ENCODE data around the gene STK39. TPM values are rescaled to one million over a fixed set of nuclear protein-coding genes. Genes with fewer than 3 reads are reported as not detected.

The STK39 gene
- total RNA-seq, 1 donor from 2014 or later = 28.2 TPM

DNA sequence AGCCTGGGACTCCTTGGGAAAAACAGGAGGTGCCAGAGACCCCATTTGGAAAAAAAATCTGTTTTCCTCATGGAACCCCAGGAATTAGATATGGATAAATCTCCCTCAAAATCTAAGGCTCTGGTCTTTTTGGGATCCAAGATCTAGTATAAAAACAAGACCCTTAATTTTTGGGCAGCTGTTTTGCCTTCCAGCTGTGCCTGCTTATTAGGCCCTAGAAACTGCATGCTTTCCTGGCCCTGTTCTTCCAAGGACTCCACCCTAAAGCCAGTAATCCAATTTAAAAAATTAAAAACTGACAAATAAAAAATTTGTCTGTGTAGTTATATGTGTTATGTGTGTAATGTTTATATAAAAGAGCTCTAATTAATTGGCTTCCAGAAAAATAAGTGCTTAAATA lies 274.6 kb downstream of the STK39 start:
- Mint-ChIP-seq H3K9me3 (peaks cover 29% of the 10 kb centered on the region), H3K27me3 (ENCODE audit: low read depth) (no peaks in the 10 kb centered on the region), H3K27ac (ENCODE audit: unreplicated experiment) (no peak overlapping the region), H3K4me1 (peaks cover 4% of the 10 kb centered on the region), H3K36me3 (ENCODE audit: low read depth) (peaks cover 64% of the 10 kb centered on the region), H3K4me3 (no peak overlapping the region)
- TF ChIP-seq CTCF (conservative IDR thresholded peaks at IDR 0.05) = no peak
- DNase-seq (ENCODE audit: low read depth, low spot score) = no peak

GRCh38 chr2:167972020-167972419 lies 275.4 kb downstream of the STK39 start:
- no peak for TF ChIP-seq CTCF (conservative IDR thresholded peaks at IDR 0.05)
- no peaks in the 10 kb centered on the region for H3K27me3 Mint-ChIP-seq (ENCODE audit: low read depth)
- H3K27ac Mint-ChIP-seq (ENCODE audit: unreplicated experiment) = no peak overlapping the region
- DNase-seq (ENCODE audit: low read depth, low spot score) = no peak
- H3K36me3 Mint-ChIP-seq (ENCODE audit: low read depth) = peaks cover 59% of the 10 kb centered on the region
- H3K4me1 Mint-ChIP-seq = peaks cover 4% of the 10 kb centered on the region
- peaks cover 29% of the 10 kb centered on the region for H3K9me3 Mint-ChIP-seq
- H3K4me3 Mint-ChIP-seq = no peak overlapping the region

DNA sequence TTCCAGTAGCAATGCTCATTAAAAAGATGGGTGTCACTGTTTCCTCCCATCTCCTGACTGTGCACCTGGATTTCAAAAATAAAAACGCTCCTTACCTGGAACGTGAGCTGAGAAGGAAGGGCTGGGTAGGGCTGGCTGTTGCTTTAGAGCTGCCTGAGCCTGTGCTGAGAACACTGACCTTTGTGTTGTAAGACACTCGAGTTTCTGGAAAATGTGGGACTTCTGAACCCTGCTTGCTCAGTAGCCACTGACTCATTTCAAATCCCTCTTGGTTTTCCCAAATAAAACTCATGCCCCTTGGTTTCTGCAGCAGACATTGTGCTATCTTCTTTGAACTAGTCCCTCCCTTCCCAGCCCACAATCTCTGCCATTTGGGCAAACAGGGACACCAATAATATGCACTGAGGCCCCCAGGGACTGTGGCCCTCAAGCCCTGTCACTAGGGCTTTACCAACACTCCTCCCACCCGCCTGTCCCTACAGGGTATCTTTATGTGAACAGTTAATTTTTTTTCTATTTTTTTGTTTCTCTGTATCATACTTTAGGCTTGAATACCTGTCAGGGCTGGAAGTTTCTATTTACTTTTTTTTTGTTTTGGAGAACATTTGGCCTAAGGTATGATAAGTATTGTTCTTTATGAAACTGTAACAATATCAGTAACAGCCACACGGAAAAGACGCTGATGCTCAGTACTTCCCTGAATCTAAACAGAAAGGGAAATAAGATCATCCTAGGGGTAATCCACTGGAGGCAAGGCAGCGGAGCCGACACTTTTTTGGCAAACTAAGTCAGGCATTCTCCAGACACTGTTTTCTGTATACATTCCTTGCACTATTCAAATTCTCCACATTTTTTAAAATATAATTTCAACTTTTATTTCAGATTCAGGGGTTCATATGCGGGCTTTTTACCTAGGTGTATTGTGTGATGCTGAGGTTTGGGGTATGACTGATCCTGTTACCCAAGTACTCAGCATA lies 280.2 kb downstream of the STK39 start:
- Mint-ChIP-seq H3K4me3 (no peak overlapping the region), H3K9me3 (peaks cover 19% of the 10 kb centered on the region), H3K4me1 (peaks cover 2% of the 10 kb centered on the region), H3K27ac (ENCODE audit: unreplicated experiment) (no peak overlapping the region), H3K36me3 (ENCODE audit: low read depth) (peaks cover 40% of the 10 kb centered on the region), H3K27me3 (ENCODE audit: low read depth) (no peaks in the 10 kb centered on the region)
- DNase-seq (ENCODE audit: low read depth, low spot score) = no peak
- TF ChIP-seq CTCF (conservative IDR thresholded peaks at IDR 0.05) = no peak

- Mint-ChIP-seq H3K36me3 (ENCODE audit: low read depth) (peaks cover 31% of the 10 kb centered on the region), H3K27ac (ENCODE audit: unreplicated experiment) (no peak overlapping the region), H3K4me3 (no peak overlapping the region), H3K9me3 (peaks cover 14% of the 10 kb centered on the region), H3K4me1 (peaks cover 13% of the 10 kb centered on the region), H3K27me3 (ENCODE audit: low read depth) (no peaks in the 10 kb centered on the region)
- no peak for DNase-seq (ENCODE audit: low read depth, low spot score)
- TF ChIP-seq CTCF (conservative IDR thresholded peaks at IDR 0.05) = no peak
Measured at GRCh38 chr2:167965907-167966761, 281.3 kb downstream of the STK39 start.

GRCh38 chr2:167964650-167965413 lies 282.6 kb downstream of the STK39 start:
- no peak for DNase-seq (ENCODE audit: low read depth, low spot score)
- Mint-ChIP-seq H3K9me3 (peaks cover 7% of the 10 kb centered on the region), H3K27ac (ENCODE audit: unreplicated experiment) (no peak overlapping the region), H3K4me1 (peaks cover 14% of the 10 kb centered on the region), H3K4me3 (no peak overlapping the region), H3K27me3 (ENCODE audit: low read depth) (no peaks in the 10 kb centered on the region), H3K36me3 (ENCODE audit: low read depth) (peaks cover 19% of the 10 kb centered on the region)
- peak; percentile 48 for TF ChIP-seq CTCF (conservative IDR thresholded peaks at IDR 0.05)

All from neural crest cell (in vitro differentiated cells).